ENCODE results near the gene AMN1. TPM values are rescaled to one million over a fixed set of nuclear protein-coding genes. Genes with fewer than 3 reads are reported as not detected.
A peak's percentile ranks its signal among the peaks of the same experiment; 100 is the strongest.

Gene AMN1
- total RNA-seq, 1 experiment from 2014 or later = 3.9 TPM

- no peaks in the 10 kb centered on the region for H4K20me1 ChIP-seq (ENCODE audit: low read length)
- no peaks in the 10 kb centered on the region for H3K36me3 ChIP-seq (ENCODE audit: low read depth, low read length)
- ATAC-seq (no peak), DNase-seq (no peak)
- H3K9me2 ChIP-seq (replicated peaks; ENCODE audit: low read length) = no peaks in the 10 kb centered on the region
- no peaks in the 10 kb centered on the region for H3K9me3 ChIP-seq (ENCODE audit: low read length)
- H3K4me1 ChIP-seq (ENCODE audit: insufficient read depth, low read length) = peaks cover 9% of the 10 kb centered on the region
- no peak for TF ChIP-seq EZH2phosphoT487 (IDR thresholded peaks at IDR 0.05; ENCODE audit: borderline replicate concordance, low read length)
- TF ChIP-seq CTCF (conservative IDR thresholded peaks at IDR 0.05; ENCODE audit: low read depth, low read length) = no peak
- no peak for TF ChIP-seq EZH2 (IDR thresholded peaks at IDR 0.05; ENCODE audit: low read length, unreplicated experiment)
- CTCF ChIA-PET = no interaction called here
- no peaks in the 10 kb centered on the region for H3F3A ChIP-seq (ENCODE audit: low read length, unreplicated experiment)
- H3K9ac ChIP-seq (ENCODE audit: low read length) = no peak overlapping the region
- POLR2A ChIA-PET (ENCODE audit: unreplicated experiment) = no interaction called here
- no peak overlapping the region for H3K4me3 ChIP-seq (ENCODE audit: low read length)
- no peaks in the 10 kb centered on the region for H3K27me3 ChIP-seq (ENCODE audit: low read length)
- intact Hi-C loops (cut with micrococcal nuclease) = loop anchor here (2.0 to 10.0 kb wide), 3 partner anchors 313 to 1103 kb away; partner anchors contain the start of gene YARS2
- no peak overlapping the region for H3K27ac ChIP-seq (ENCODE audit: low read length)
- no peaks in the 10 kb centered on the region for H3K79me2 ChIP-seq (ENCODE audit: low read length)
- no peak overlapping the region for H3K4me2 ChIP-seq (ENCODE audit: low read length)
- H2AFZ ChIP-seq (ENCODE audit: low read length) = 0 out of 2 replicates have a peak overlapping the region, but pooled peaks have one; percentile 39
- no TSS peak for BruUV-seq (replicated peaks)
Measured at GRCh38 chr12:31651893-31652521, 76.8 kb downstream of the AMN1 start.

GRCh38 chr12:31650918-31651317 lies 77.9 kb downstream of the AMN1 start:
- no peak for ATAC-seq

More at GRCh38 chr12:31650918-31651317, 77.9 kb downstream of the AMN1 start:
- H4K20me1 ChIP-seq (ENCODE audit: low read length) = no peaks in the 10 kb centered on the region
- H2AFZ ChIP-seq (ENCODE audit: low read length) = 0 out of 2 replicates have a peak overlapping the region, but pooled peaks have one; percentile 42
- DNase-seq = no peak
- H3K27ac ChIP-seq (ENCODE audit: low read length) = no peak overlapping the region
- no peak overlapping the region for H3K4me3 ChIP-seq (ENCODE audit: low read length)
- H3K9ac ChIP-seq (ENCODE audit: low read length) = no peak overlapping the region
- H3K4me1 ChIP-seq (ENCODE audit: insufficient read depth, low read length) = peaks cover 13% of the 10 kb centered on the region
- H3K4me2 ChIP-seq (ENCODE audit: low read length) = no peak overlapping the region
- no peaks in the 10 kb centered on the region for H3K79me2 ChIP-seq (ENCODE audit: low read length)
- no peaks in the 10 kb centered on the region for H3K27me3 ChIP-seq (ENCODE audit: low read length)
- TF ChIP-seq EZH2phosphoT487 (IDR thresholded peaks at IDR 0.05; ENCODE audit: borderline replicate concordance, low read length) = no peak
- TF ChIP-seq EZH2 (IDR thresholded peaks at IDR 0.05; ENCODE audit: low read length, unreplicated experiment) = no peak
- TF ChIP-seq CTCF (conservative IDR thresholded peaks at IDR 0.05; ENCODE audit: low read depth, low read length) = no peak
- H3K9me2 ChIP-seq (replicated peaks; ENCODE audit: low read length) = no peaks in the 10 kb centered on the region
- ChIA-PET CTCF (interaction anchor here (0.6 kb wide), 1 partner anchor 385 kb away, joined by 4 read pairs; no protein-coding TSS in a partner anchor), POLR2A (ENCODE audit: unreplicated experiment) (no interaction called here)
- no TSS peak for BruUV-seq (replicated peaks)
- no peaks in the 10 kb centered on the region for H3F3A ChIP-seq (ENCODE audit: low read length, unreplicated experiment)
- intact Hi-C loops (cut with micrococcal nuclease) = loop anchor here (10.0 kb wide), 2 partner anchors 314 to 1104 kb away; partner anchors contain the start of gene YARS2
- no peaks in the 10 kb centered on the region for H3K36me3 ChIP-seq (ENCODE audit: low read depth, low read length)
- H3K9me3 ChIP-seq (ENCODE audit: low read length) = no peaks in the 10 kb centered on the region

All from PC-3 (cell line).